Activated T-helper 17 cell treated with anti-CD3 and anti-CD28 coated beads, Interleukin-2, amount 50 U/mL, for 72 hours (primary cell): Measurements from ENCODE around the gene KIF21B. TPM values are rescaled to one million over a fixed set of nuclear protein-coding genes. Genes with fewer than 3 reads are reported as not detected.
A peak's percentile ranks its signal among the peaks of the same experiment; 100 is the strongest.
"Not testable (repeated sequence)": the region's sequence is repeated elsewhere in the genome, so short reads cannot be mapped to it uniquely, and the experiment has no call there.

Source experiments
- ATAC-seq: fragments of 150-1000 bp; cut with Tn5 transposase; replicated peaks from 2 replicates; pipeline ENCODE4 v1.10.0; 2021; ENCODE audit warnings: mild to moderate bottlenecking, moderate library complexity
- H3K27ac Mint-ChIP-seq: one replicate; pipeline ENCODE4 v1.8.0; 2022; ENCODE audit warnings: mixed read lengths
- H3K27me3 Mint-ChIP-seq: one replicate; pipeline ENCODE4 v1.8.0; 2022; ENCODE audit warnings: mixed read lengths
- H3K36me3 Mint-ChIP-seq: one replicate; pipeline ENCODE4 v1.8.0; 2022; ENCODE audit warnings: low read depth, mild to moderate bottlenecking, mixed read lengths
- H3K4me1 Mint-ChIP-seq: one replicate; pipeline ENCODE4 v1.8.0; 2022; ENCODE audit warnings: mixed read lengths
- H3K4me3 Mint-ChIP-seq: one replicate; pipeline ENCODE4 v1.8.0; 2022; ENCODE audit warnings: mild to moderate bottlenecking, mixed read lengths
- H3K9me3 Mint-ChIP-seq: one replicate; pipeline ENCODE4 v1.8.0; 2022; ENCODE audit warnings: mixed read lengths
- total RNA-seq, 2 donors: library from RNA; stranded (reverse); gene quantifications; one replicate each; pipeline ENCODE4 v1.2.3, GENCODE V29; 2022

Gene KIF21B
- total RNA-seq, 2 donors from 2014 or later, result 64.2 to 102 TPM

DNA sequence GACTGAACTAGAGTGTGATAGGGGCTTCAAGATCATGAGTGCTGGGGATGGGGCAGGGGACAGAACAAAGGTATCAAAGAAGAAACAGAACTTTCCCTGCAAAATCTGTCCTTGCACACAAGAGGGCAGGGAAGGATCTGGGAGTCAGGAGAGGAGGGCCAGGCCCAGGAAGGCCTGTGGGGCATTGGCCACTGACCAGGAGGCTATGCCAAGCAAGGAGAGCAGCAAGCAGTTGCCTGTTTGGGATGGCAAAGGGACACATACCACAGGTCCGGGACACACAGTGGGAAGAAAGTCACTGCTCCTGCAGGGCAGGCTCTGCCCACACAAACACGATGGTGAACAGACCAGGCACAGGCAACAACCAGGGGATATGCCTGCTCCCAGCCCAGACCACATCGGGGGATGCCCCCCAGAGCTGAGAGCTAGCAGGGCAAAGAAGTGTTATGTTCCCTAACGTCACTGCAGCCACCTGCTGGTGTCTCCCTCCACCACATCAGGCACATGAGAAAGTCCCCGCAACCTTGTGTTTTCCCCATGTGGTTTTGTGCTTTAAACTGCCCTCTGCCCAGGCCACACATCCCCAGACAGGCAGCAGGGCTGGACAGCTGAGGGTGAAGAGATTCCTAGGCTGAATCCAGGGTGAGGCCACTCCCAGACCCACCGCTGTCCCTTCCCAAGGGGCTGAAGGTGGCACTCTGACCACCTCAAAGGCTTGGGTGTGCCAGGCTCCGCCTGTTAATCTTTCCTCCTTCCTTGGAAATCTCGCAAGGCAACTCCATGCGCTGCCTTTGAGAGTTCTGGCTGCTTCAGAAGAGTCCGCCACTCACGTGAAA lies 53.6 kb downstream of the KIF21B start:
- ATAC-seq, result peak; percentile 53
- peak overlapping the region; percentile 70 for H3K27ac Mint-ChIP-seq
- H3K27me3 Mint-ChIP-seq, result no peaks in the 10 kb centered on the region

DNA sequence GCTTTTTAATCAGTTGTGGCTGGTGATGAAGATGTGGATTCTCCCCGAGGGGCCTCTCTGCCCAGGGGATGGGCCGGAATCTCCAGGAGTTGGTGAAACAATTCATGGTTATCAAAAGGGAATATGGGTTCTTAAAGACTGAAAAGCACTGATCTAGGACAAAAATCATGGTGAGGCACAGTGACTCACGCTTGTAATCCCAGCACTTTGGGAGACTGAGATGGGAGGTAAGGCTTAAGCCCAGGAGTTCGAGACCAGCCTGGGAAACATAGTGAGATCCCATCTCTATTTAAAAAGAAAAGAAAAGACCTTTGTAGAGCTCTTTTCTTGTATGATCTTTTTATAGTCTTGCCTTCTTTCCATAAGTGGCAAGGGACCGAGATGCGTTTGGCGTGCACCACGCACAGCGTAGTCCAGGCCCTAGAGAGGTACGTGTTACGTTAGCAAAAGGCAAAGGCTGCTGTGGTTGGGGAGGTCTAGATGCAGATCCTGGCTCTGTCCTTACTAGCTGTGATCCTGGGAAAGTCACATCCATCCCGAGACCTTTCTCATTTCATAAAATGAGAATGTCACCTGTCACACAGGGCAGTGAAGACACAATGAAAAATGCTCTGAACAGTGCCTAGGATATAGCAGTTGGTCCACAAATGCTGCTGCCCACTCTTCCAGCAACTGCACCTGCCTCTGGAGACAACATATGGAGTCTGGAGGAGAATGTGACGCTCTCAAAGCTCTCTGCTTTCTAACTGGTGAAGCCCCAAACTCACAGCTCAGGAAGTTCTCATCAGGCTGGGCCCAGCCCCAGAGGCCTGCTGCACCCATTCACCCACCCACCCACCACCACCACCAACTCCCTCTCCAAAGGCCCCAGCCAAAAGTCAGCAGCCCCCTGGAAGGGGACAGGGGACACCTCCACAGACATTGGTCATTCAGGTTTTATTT lies 54.8 kb downstream of the KIF21B start:
- no peaks in the 10 kb centered on the region for H3K27me3 Mint-ChIP-seq
- H3K27ac Mint-ChIP-seq, result peak overlapping the region; percentile 70
- H3K4me1 Mint-ChIP-seq, result peaks cover 7% of the 10 kb centered on the region
- H3K9me3 Mint-ChIP-seq, result no peaks in the 10 kb centered on the region
- peaks cover 43% of the 10 kb centered on the region for H3K36me3 Mint-ChIP-seq
- H3K4me3 Mint-ChIP-seq, result no peak overlapping the region
- ATAC-seq, result no peak

More for the DNA sequence above, 53.6 kb downstream of the KIF21B start:
- no peaks in the 10 kb centered on the region for H3K9me3 Mint-ChIP-seq
- peaks cover 55% of the 10 kb centered on the region for H3K36me3 Mint-ChIP-seq
- H3K4me3 Mint-ChIP-seq, result no peak overlapping the region
- peaks cover 6% of the 10 kb centered on the region for H3K4me1 Mint-ChIP-seq

DNA sequence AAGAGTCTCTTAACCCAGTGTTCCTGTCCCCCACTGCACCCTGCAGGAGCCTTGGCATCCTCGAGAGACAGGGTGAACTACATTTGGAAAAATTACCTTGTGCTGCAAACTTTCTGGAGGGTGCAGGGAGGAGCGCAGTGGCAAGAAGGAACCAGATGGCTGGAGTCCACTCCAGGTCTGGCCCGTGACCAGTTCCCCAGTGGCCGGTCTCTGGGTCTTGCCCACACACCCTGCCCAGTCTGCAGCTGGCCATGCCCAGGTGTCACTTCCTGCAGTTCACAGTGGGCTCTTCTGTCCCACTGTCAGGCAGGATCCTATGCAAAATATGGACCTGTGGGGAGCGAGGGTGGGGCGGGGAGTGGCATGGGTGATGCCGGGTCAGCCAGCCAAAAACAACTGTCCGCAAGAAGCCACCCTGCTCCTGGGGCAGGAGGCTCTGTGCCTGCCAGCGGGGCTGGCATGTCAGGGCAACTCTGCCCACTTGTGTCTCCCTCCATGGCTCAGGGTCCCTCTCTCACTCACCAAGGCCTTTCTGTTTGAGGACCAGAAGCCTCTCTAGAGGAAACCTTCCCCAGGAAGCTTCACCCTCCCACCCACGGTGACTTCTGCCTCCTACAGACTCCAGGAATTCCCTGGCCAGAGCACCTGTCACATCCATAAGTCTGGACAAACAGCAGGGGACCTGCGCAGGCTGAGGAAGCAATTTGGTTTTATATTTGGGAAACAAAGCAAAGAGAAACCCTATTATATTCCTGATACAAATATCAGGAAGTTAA lies 55.6 kb downstream of the KIF21B start:
- Mint-ChIP-seq H3K9me3 (no peaks in the 10 kb centered on the region), H3K36me3 (peaks cover 34% of the 10 kb centered on the region), H3K27ac (no peak overlapping the region), H3K4me1 (peaks cover 12% of the 10 kb centered on the region), H3K27me3 (no peaks in the 10 kb centered on the region), H3K4me3 (no peak overlapping the region)
- ATAC-seq, result no peak

DNA sequence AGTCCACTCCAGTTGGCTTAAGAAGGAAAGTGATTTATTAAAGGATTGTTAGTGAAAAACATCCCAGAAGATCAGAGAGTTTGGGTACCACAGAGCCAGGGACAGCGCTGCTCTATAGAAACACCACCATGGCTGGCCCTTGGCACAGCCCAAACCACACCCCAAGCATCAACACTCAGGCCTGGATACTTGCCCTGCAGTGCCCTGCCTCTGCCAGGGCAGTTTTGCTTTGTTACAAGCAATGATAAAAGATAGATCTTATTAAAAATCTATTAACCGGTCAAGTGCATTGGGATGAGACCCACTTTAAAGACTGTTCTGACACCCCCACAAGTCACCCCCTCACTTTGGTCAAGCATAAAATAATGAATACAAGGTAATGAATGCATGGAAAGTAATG lies 56.6 kb downstream of the KIF21B start:
- no peaks in the 10 kb centered on the region for H3K27me3 Mint-ChIP-seq
- ATAC-seq, result no peak

DNA sequence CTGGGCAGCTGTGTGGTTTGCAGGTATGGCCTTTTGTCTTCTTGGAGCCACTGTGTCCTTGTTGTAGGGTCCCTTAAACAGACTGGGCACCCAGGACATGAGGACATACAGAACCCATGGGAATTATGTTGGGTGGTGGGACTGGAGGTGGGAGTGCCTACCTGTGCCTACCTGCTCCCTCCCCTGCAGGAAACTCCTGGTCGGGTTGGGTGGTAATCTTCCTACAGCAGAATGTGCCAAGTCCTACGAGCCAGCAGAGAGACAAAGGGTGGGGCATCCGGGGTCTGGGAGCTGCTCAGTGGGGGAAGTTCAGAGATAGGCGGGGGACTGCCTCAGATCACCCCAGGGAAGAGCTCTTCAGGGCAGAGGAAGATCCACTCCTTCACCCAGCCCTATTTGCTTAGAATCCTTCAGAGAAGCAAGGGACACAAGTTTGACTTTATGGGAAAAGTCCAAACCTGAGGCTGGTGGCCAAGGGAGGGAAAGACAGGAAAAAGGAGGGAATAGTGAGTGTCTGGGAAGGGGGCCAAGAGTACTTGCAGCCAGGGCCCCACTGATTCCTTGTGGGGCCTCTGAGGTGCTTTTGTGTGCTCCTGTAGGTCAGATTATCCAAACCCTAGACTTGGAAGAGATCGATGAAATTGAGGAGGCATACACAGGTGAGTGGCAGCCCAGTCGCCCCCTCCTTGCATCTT lies 58.3 kb downstream of the KIF21B start:
- H3K36me3 Mint-ChIP-seq, result peaks cover 10% of the 10 kb centered on the region
- H3K9me3 Mint-ChIP-seq, result no peaks in the 10 kb centered on the region
- peaks cover 16% of the 10 kb centered on the region for H3K4me1 Mint-ChIP-seq
- ATAC-seq, result no peak
- H3K27me3 Mint-ChIP-seq, result no peaks in the 10 kb centered on the region
- H3K27ac Mint-ChIP-seq, result no peak overlapping the region
- H3K4me3 Mint-ChIP-seq, result no peak overlapping the region

More for the DNA sequence above, 56.6 kb downstream of the KIF21B start:
- no peaks in the 10 kb centered on the region for H3K9me3 Mint-ChIP-seq
- peaks cover 16% of the 10 kb centered on the region for H3K4me1 Mint-ChIP-seq
- no peak overlapping the region for H3K4me3 Mint-ChIP-seq
- peaks cover 27% of the 10 kb centered on the region for H3K36me3 Mint-ChIP-seq
- no peak overlapping the region for H3K27ac Mint-ChIP-seq

DNA sequence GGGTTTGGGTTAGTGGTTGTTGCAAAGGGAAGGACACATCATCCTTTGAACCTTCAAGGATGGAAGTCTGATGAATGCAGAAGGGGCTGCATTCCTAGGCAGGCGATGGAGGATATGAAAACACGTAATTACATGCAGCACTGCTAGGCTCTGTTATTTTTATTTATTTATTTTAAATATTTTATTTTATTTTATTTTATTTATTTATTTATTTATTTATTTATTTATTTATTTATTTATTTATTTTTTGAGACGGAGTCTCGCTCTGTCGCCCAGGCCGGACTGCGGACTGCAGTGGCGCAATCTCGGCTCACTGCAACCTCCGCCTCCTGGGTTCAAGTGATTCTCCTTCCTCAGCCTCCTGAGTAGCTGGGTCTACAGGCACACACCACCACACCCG lies 59.6 kb downstream of the KIF21B start:
- not testable (repeated sequence) for H3K9me3 Mint-ChIP-seq, H3K27me3 Mint-ChIP-seq, H3K4me1 Mint-ChIP-seq, H3K4me3 Mint-ChIP-seq, ATAC-seq, H3K27ac Mint-ChIP-seq, H3K36me3 Mint-ChIP-seq

DNA sequence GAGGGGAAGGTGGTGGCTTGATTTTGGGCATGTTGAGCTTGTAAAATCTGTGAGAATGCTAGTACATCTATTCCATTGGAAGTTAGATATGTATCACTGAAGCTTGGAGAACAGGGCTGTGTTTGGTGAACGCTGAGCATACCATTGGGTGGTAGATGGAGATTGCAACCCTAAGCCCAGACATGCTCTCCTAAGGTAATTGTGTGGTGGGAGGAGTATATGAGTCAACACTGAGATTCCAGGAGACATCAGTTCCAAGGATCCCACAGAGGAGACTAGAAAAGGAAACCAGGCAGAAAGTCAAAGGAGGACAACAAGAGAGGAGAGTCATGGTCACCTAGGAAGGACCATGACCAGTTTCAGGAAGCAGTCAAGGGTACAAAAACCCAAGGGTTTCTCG lies 60.4 kb downstream of the KIF21B start:
- peak; percentile 9 for ATAC-seq
- no peak overlapping the region for H3K4me3 Mint-ChIP-seq
- H3K27ac Mint-ChIP-seq, result no peak overlapping the region
- no peaks in the 10 kb centered on the region for H3K9me3 Mint-ChIP-seq
- H3K4me1 Mint-ChIP-seq, result peaks cover 10% of the 10 kb centered on the region
- no peaks in the 10 kb centered on the region for H3K27me3 Mint-ChIP-seq
- no peaks in the 10 kb centered on the region for H3K36me3 Mint-ChIP-seq

DNA sequence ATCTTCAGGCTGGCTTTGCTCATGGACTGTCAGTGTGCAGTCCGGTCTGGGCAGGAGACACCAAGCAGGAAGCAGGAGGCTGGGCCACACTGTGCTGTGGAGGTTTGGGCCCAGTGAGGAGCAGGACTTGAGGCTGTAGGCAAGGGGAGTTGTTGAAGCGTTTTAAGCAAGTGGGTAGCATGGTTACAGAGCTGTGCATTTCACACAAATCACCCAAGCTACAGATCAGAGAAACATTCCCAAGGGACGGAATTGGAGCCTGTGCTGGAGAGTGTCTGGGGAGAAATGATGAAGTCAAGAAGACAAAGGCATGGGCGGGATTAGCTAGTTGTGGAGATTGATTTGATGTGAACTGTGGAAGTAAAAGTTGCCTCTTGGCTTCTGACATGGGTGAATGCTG lies 60.9 kb downstream of the KIF21B start:
- H3K4me1 Mint-ChIP-seq, result peaks cover 10% of the 10 kb centered on the region
- H3K36me3 Mint-ChIP-seq, result no peaks in the 10 kb centered on the region
- H3K4me3 Mint-ChIP-seq, result no peak overlapping the region
- H3K9me3 Mint-ChIP-seq, result no peaks in the 10 kb centered on the region
- ATAC-seq, result no peak
- H3K27me3 Mint-ChIP-seq, result no peaks in the 10 kb centered on the region
- no peak overlapping the region for H3K27ac Mint-ChIP-seq

DNA sequence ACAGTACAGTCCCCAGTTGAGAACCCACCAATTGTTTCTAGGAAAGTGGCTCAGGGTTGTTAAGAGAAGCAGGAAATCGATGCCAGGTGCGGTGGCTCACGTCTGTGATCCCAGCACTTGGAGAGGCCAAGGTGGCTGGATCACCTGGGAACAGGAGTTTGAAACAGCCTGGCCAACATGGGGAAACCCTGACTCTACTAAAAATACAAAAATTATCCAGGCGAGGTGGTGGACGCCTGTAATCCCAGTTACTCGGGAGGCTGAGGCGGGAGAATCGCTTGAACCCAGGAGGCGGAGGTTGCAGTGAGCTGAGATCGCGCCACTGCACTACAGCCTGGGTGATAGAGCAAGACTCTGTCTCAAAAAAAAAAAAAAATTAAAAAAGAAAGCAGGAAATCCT lies 61.4 kb downstream of the KIF21B start:
- ATAC-seq, H3K27me3 Mint-ChIP-seq, H3K4me3 Mint-ChIP-seq, H3K27ac Mint-ChIP-seq, H3K36me3 Mint-ChIP-seq, H3K9me3 Mint-ChIP-seq, H3K4me1 Mint-ChIP-seq: not testable (repeated sequence)

DNA sequence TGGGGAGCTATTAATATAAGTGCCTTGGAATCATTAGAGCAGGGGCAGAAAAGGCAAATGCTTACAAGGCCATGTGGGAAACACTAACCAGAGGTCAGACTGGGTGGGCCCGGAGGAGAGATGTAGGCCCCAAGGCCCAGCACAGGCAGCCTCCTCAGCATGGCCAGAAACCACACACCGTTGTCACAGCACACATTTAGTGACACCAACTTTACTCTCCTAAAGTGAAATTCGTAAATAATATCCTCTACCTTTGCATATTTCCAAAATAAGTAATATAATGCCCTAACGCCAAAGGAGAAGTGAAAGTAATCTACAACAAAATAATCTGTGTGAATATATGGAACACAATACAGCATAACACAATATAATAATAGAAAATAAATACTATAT lies 62.6 kb downstream of the KIF21B start:
- Mint-ChIP-seq H3K36me3 (no peaks in the 10 kb centered on the region), H3K27ac (no peak overlapping the region), H3K4me1 (peaks cover 10% of the 10 kb centered on the region), H3K9me3 (no peaks in the 10 kb centered on the region), H3K27me3 (no peaks in the 10 kb centered on the region), H3K4me3 (no peak overlapping the region)
- no peak for ATAC-seq

DNA sequence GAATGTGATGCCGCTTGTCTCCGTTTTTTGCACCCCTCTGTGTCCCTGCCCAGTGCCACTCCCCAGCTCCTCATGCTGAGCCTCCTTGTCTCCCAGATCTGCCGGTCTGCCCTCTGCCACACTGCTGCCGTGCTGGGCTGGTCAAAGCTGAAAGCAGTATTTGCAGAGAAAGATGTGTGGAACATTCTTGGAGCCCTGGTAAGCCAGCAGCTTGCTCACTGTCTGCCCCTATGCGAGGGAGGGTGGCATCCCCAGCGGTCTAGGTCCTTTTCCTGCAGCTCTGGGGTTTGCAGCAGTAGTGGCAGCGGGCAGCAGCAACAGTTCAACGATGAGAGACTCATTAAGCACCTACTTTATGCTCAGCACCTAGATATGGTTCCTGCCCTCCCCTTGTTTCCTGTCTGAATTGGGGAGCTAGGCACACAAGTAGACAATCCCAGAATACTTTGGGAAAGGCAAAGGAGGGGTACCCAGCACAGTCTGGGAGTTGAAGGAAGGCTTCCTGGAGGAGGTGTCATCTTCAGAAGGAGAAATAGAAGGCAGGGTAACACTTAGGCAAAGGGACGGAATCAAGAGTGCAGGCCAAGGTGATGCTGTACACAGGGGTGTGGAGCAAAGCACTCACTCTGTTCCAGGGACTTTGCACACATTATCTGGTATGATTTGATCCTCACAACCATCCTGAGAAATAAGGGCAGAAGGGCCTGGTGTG lies 63.1 kb downstream of the KIF21B start:
- no peak overlapping the region for H3K4me3 Mint-ChIP-seq
- no peaks in the 10 kb centered on the region for H3K36me3 Mint-ChIP-seq
- no peaks in the 10 kb centered on the region for H3K27me3 Mint-ChIP-seq
- peaks cover 10% of the 10 kb centered on the region for H3K4me1 Mint-ChIP-seq
- no peak overlapping the region for H3K27ac Mint-ChIP-seq
- no peaks in the 10 kb centered on the region for H3K9me3 Mint-ChIP-seq
- no peak for ATAC-seq

DNA sequence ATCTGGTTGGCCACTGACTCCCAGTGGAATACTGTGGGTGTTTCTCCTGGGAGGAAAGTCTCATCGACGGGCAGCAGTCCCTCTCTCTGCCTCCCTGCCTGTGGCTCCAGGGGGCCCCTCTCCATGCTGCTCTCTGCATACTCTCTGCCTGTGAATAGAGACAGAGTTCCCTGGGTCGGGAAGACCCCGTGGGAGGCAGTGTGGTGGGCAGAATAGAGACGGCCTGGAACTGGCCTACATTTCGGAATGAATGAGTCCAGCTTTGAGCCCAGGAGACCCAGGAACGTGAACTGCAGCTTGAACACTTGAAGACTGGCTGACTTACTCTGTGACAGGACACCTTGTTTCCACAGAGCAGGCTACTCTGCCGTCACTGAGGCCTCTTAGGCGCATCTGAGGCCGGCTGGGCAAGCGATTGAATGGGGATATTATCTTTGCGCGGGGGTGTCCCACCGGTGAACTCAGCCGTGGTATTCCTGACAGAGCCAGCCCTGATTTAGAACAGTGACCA lies 64.0 kb downstream of the KIF21B start:
- Mint-ChIP-seq H3K27me3 (no peaks in the 10 kb centered on the region), H3K27ac (no peak overlapping the region), H3K4me3 (no peak overlapping the region), H3K36me3 (no peaks in the 10 kb centered on the region), H3K9me3 (no peaks in the 10 kb centered on the region), H3K4me1 (peaks cover 10% of the 10 kb centered on the region)
- no peak for ATAC-seq

DNA sequence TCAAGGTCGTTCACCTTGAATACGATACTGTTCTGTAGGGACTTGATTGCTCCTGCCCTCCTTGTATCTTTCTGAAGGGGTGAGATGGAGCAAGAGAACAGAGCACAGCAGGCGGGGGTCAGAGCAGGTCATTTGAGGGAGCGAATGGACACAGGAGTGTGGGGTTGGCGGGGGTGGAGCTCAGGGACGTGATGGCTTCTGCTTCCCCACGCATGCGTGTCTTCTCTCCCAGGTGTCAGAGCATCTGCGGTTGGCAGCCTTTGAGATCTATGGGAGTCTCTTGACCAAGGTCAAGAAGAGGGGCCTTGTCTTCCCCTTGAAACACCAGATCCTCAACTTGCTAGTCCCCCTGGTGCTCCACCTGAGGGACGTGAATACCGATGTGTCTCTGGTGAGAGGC lies 64.9 kb downstream of the KIF21B start:
- H3K27ac Mint-ChIP-seq, result no peak overlapping the region
- H3K27me3 Mint-ChIP-seq, result no peaks in the 10 kb centered on the region
- H3K9me3 Mint-ChIP-seq, result no peaks in the 10 kb centered on the region
- peaks cover 8% of the 10 kb centered on the region for H3K4me1 Mint-ChIP-seq
- no peak for ATAC-seq
- no peaks in the 10 kb centered on the region for H3K36me3 Mint-ChIP-seq
- H3K4me3 Mint-ChIP-seq, result no peak overlapping the region
